ENCODE results near the gene CABYR. TPM values are rescaled to one million over a fixed set of nuclear protein-coding genes. Genes with fewer than 3 reads are reported as not detected.

CABYR gene
- total and polyA plus RNA-seq, 4 donors, result 0.39 to 1.6 (median 0.94) TPM

DNA sequence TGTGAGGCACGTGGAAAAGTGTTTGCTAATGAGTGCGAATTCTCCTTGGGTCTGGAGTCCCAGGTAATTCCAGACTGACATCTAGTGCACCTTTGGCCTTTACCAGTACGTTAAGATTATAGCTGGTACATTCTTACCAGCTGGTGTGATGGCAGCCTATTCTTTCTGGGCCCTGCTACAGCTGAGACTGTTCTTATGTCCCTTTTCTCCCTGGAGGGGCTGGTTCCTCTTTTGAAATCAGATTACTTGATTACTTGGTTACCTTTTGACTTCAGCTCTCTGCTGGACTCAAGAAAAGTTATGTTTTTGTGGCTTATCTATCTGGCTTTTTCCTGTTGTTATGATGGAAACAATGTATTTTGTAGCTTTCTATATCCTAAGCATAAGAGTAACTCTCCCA is 14.5 kb downstream of the CABYR start:
- DNase-seq, result no peak
- no peaks in the 10 kb centered on the region for H3K27me3 ChIP-seq (ENCODE audit: control insufficient read depth in 3 of 3, insufficient read depth in 3 of 3, low read length in 2 of 3)
- 96 to 99% methylated on average over 3 of the region's 3 CpGs for WGBS, 2 donors
- no peak overlapping the region for H3K27ac ChIP-seq (ENCODE audit: low read depth in 1 of 2, low read length in 1 of 2)
- H3K36me3 ChIP-seq (ENCODE audit: control insufficient read depth in 4 of 4, insufficient read depth in 4 of 4, low read length in 4 of 4), result peaks cover 0 to 9% (median 1%) of the 10 kb centered on the region in 4 donors
- H3K9ac ChIP-seq (ENCODE audit: insufficient read depth in 1 of 2, low read length in 2 of 2), result no peak overlapping the region
- TF ChIP-seq, protein P1, sequence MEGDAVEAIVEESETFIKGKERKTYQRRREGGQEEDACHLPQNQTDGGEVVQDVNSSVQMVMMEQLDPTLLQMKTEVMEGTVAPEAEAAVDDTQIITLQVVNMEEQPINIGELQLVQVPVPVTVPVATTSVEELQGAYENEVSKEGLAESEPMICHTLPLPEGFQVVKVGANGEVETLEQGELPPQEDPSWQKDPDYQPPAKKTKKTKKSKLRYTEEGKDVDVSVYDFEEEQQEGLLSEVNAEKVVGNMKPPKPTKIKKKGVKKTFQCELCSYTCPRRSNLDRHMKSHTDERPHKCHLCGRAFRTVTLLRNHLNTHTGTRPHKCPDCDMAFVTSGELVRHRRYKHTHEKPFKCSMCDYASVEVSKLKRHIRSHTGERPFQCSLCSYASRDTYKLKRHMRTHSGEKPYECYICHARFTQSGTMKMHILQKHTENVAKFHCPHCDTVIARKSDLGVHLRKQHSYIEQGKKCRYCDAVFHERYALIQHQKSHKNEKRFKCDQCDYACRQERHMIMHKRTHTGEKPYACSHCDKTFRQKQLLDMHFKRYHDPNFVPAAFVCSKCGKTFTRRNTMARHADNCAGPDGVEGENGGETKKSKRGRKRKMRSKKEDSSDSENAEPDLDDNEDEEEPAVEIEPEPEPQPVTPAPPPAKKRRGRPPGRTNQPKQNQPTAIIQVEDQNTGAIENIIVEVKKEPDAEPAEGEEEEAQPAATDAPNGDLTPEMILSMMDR (IDR thresholded peaks at IDR 0.05; ENCODE audit: control extremely low read depth, extremely low read depth), result no peak
- no peaks in the 10 kb centered on the region for H3K4me1 ChIP-seq (ENCODE audit: control insufficient read depth in 5 of 5, insufficient read depth in 5 of 5, low read length in 5 of 5)
- no peak overlapping the region for H3K4me3 ChIP-seq
- H3K9me3 ChIP-seq (ENCODE audit: control insufficient read depth in 4 of 4, insufficient read depth in 3 of 4, low read length in 3 of 4), result no peaks in the 10 kb centered on the region
- ATAC-seq (ENCODE audit: insufficient read depth, low FRiP score), result no peak

DNA sequence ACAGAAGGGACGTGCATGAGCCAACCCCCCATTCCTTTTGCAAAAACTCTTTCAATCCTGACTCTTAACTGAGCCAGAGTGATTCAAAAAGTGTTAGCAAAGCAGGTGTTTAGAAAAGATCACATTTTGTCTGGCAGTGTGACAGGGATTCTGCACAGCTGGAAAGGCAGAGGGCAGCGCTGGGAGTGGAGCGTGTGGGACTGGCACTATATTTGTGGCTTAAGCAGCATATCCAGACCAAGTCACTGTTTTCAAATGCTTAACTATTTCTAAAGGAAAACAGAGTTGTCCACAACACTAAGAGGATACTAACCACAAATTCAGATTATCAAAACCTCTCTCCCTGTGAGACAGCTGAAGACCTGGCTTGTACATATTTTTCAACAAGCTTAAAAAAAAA is 19.0 kb downstream of the CABYR start:
- no peak for ATAC-seq (ENCODE audit: insufficient read depth, low FRiP score)
- Histone ChIP-seq H3K27me3 (ENCODE audit: control insufficient read depth in 3 of 3, insufficient read depth in 3 of 3, low read length in 2 of 3) (no peaks in the 10 kb centered on the region), H3K36me3 (ENCODE audit: control insufficient read depth in 4 of 4, insufficient read depth in 4 of 4, low read length in 4 of 4) (peaks cover 4 to 12% (median 8%) of the 10 kb centered on the region in 4 donors), H3K27ac (ENCODE audit: low read depth in 1 of 2, low read length in 1 of 2) (no peak overlapping the region), H3K9ac (ENCODE audit: insufficient read depth in 1 of 2, low read length in 2 of 2) (no peak overlapping the region), H3K4me3 (no peak overlapping the region), H3K9me3 (ENCODE audit: control insufficient read depth in 4 of 4, insufficient read depth in 3 of 4, low read length in 3 of 4) (no peaks in the 10 kb centered on the region), H3K4me1 (ENCODE audit: control insufficient read depth in 5 of 5, insufficient read depth in 5 of 5, low read length in 5 of 5) (no peaks in the 10 kb centered on the region)
- DNase-seq, result no peak
- 96 to 98% methylated on average over 3 of the region's 3 CpGs for WGBS, 2 donors
- TF ChIP-seq, protein P1 (IDR thresholded peaks at IDR 0.05; ENCODE audit: control extremely low read depth, extremely low read depth), result no peak

DNA sequence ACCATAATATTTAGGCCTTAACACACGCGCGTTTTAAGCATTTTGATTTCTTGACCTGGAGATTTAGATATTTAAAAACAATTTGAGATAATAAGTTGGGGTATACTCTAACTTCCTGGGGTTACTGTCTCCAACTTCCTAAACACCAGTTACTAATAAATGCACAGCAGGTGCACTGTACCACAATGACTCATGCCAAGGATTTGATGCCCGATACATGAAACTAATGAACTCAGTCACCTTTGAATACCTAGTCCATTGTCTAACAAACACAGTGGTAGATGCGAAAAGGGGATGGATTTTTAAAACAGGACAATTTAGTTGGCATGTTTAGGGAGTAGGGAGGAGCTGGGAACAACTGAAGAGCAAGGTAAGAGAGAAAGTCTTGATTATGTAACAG is 21.2 kb downstream of the CABYR start:
- Histone ChIP-seq H3K4me1 (ENCODE audit: control insufficient read depth in 5 of 5, insufficient read depth in 5 of 5, low read length in 5 of 5) (no peaks in the 10 kb centered on the region), H3K27me3 (ENCODE audit: control insufficient read depth in 3 of 3, insufficient read depth in 3 of 3, low read length in 2 of 3) (no peaks in the 10 kb centered on the region), H3K36me3 (ENCODE audit: control insufficient read depth in 4 of 4, insufficient read depth in 4 of 4, low read length in 4 of 4) (peaks cover 9 to 18% (median 10%) of the 10 kb centered on the region in 4 donors), H3K27ac (ENCODE audit: low read depth in 1 of 2, low read length in 1 of 2) (no peak overlapping the region), H3K9me3 (ENCODE audit: control insufficient read depth in 4 of 4, insufficient read depth in 3 of 4, low read length in 3 of 4) (no peaks in the 10 kb centered on the region), H3K9ac (ENCODE audit: insufficient read depth in 1 of 2, low read length in 2 of 2) (no peak overlapping the region), H3K4me3 (no peak overlapping the region)
- no peak for ATAC-seq (ENCODE audit: insufficient read depth, low FRiP score)
- 93 to 94% methylated on average over 5 of the region's 5 CpGs for WGBS, 2 donors
- TF ChIP-seq, protein P1 (IDR thresholded peaks at IDR 0.05; ENCODE audit: control extremely low read depth, extremely low read depth), result no peak
- DNase-seq, result no peak

GRCh38 chr18:24161304-24161703 is 22.4 kb downstream of the CABYR start:
- no peak for ATAC-seq (ENCODE audit: insufficient read depth, low FRiP score)
- Histone ChIP-seq H3K27ac (ENCODE audit: low read depth in 1 of 2, low read length in 1 of 2) (no peak overlapping the region), H3K9me3 (ENCODE audit: control insufficient read depth in 4 of 4, insufficient read depth in 3 of 4, low read length in 3 of 4) (no peaks in the 10 kb centered on the region), H3K4me3 (no peak overlapping the region), H3K9ac (ENCODE audit: insufficient read depth in 1 of 2, low read length in 2 of 2) (no peak overlapping the region), H3K27me3 (ENCODE audit: control insufficient read depth in 3 of 3, insufficient read depth in 3 of 3, low read length in 2 of 3) (no peaks in the 10 kb centered on the region), H3K36me3 (ENCODE audit: control insufficient read depth in 4 of 4, insufficient read depth in 4 of 4, low read length in 4 of 4) (peaks cover 4 to 25% (median 11%) of the 10 kb centered on the region in 4 donors), H3K4me1 (ENCODE audit: control insufficient read depth in 5 of 5, insufficient read depth in 5 of 5, low read length in 5 of 5) (no peaks in the 10 kb centered on the region)
- WGBS, 2 donors, result 78 to 88% methylated on average over 2 of the region's 2 CpGs
- TF ChIP-seq, protein P1 (IDR thresholded peaks at IDR 0.05; ENCODE audit: control extremely low read depth, extremely low read depth), result no peak
- no peak for DNase-seq
